A549 (cell line): ENCODE results near the gene KDELR1. TPM values are rescaled to one million over a fixed set of nuclear protein-coding genes. Genes with fewer than 3 reads are reported as not detected.

Experiments
- ATAC-seq, 2 experiments: fragments of 200-7000 bp in 1 of 2; fragments of >200 bp in 1 of 2; cut with Nextera tagmentation in 1 of 2; cut with Tn5 transposase in 1 of 2; 3 replicates each; pipeline versions ENCODE4 v1.8.0 to v1.9.1; 2018 to 2020; ENCODE audit warnings: mild to moderate bottlenecking in 1 of 2, moderate library complexity in 1 of 2
- CTCF ChIA-PET: fragments of 300-600 bp; sonication (Branson Sonifier 250); formaldehyde crosslinking; extraction: SDS; loops from one replicate; lab custom pipeline; 2021; ENCODE audit warnings: antibody characterized with exemption, inconsistent platforms; lab: Yijun Ruan, JAX
- POLR2A ChIA-PET: fragments of 350-600 bp; formaldehyde crosslinking; extraction: SDS; loops from one replicate; lab custom pipeline; 2021; ENCODE audit warnings: antibody characterized with exemption, inconsistent platforms; lab: Yijun Ruan, JAX
- DNase-seq, 2 experiments: peaks; one replicate each; pipeline versions ENCODE4 v3.0.0 to v3.0.0-alpha.2; 2011 to 2016; ENCODE audit warnings: low read depth in 1 of 2, low spot score in 1 of 2
- FAIRE-seq: peaks from 2 replicates; lab custom pipeline; 2011; peaks lifted over from hg19 to GRCh38; lab: Jason Lieb, UNC
- H3K27ac ChIP-seq, 2 experiments: fragments of >200 bp; sonication (Bioruptor Twin); formaldehyde crosslinking; 3 replicates each; pipeline ENCODE4 v1.5.1; 2016 to 2017
- H3K4me1 ChIP-seq: fragments of >200 bp; sonication (Bioruptor Twin); formaldehyde crosslinking; 3 replicates; pipeline ENCODE4 v1.6.1; 2016
- H3K4me2 ChIP-seq: fragments of >200 bp; sonication (Bioruptor Twin); formaldehyde crosslinking; 3 replicates; pipeline ENCODE4 v1.6.1; 2016
- H3K4me3 ChIP-seq: fragments of >200 bp; sonication (Bioruptor Twin); formaldehyde crosslinking; 3 replicates; pipeline ENCODE4 v1.5.1; 2016
- H3K9me3 ChIP-seq: fragments of >200 bp; sonication (Bioruptor Twin); formaldehyde crosslinking; 3 replicates; pipeline ENCODE4 v1.6.1; 2016
- CHD2 ChIP-seq: fragments of 150-350 bp; IDR thresholded peaks from 2 replicates; pipeline ENCODE4 v1.6.1; 2014; ENCODE audit warnings: low read length; ENCODE audit not compliant: partially characterized antibody
- EHMT2 ChIP-seq: fragments of 200-600 bp; sonication (generic); IDR thresholded peaks from 2 replicates; pipeline ENCODE4 v1.6.1; 2016; ENCODE audit warnings: antibody characterized with exemption, low read depth, mild to moderate bottlenecking, moderate library complexity
- FOSL2 ChIP-seq, 2 experiments: fragments of 450-650 bp in 1 of 2; fragments of >200 bp in 1 of 2; sonication (Bioruptor Twin) in 1 of 2; formaldehyde crosslinking; IDR thresholded peaks; 2 replicates each; pipeline versions ENCODE4 v1.5.0 to v1.6.1; 2016 to 2020; ENCODE audit warnings: mild to moderate bottlenecking in 1 of 2, moderate library complexity in 1 of 2
- HOXA7 ChIP-seq: fragments of 250-450 bp; sonication (Bioruptor Pico); IDR thresholded peaks from 2 replicates; pipeline ENCODE4 v1.5.0; 2020; ENCODE audit warnings: mild to moderate bottlenecking, moderate library complexity
- KDM1A ChIP-seq: fragments of 200-600 bp; sonication (generic); IDR thresholded peaks from 2 replicates; pipeline ENCODE4 v1.6.1; 2016; ENCODE audit warnings: low read depth, mild to moderate bottlenecking
- MAFK ChIP-seq: fragments of 450-650 bp; IDR thresholded peaks from 2 replicates; pipeline ENCODE4 v1.6.1; 2014; ENCODE audit not compliant: partially characterized antibody
- NFE2L2 ChIP-seq: fragments of 150-350 bp; conservative IDR thresholded peaks from 2 replicates; pipeline ENCODE4 v1.6.1; 2014; ENCODE audit warnings: low read length
- NPAS2 ChIP-seq: fragments of 250-450 bp; sonication (Bioruptor Pico); IDR thresholded peaks from 2 replicates; pipeline ENCODE4 v1.8.0; 2022; ENCODE audit warnings: mild to moderate bottlenecking, moderate library complexity, borderline replicate concordance
- RAD21 ChIP-seq, 2 experiments: fragments of >200 bp in 1 of 2; sonication (Bioruptor Twin) in 1 of 2; formaldehyde crosslinking in 1 of 2; IDR thresholded peaks in 1 of 2; conservative IDR thresholded peaks in 1 of 2; 2 replicates in 1 of 2; 3 replicates in 1 of 2; pipeline ENCODE4 v1.6.1; 2012 to 2018; ENCODE audit warnings: inconsistent platforms in 1 of 2
- RARB ChIP-seq: fragments of 250-450 bp; sonication (Bioruptor Pico); IDR thresholded peaks from 2 replicates; pipeline ENCODE4 v1.8.0; 2021; ENCODE audit warnings: mild to moderate bottlenecking, moderate library complexity
- SMC3 ChIP-seq: fragments of >200 bp; sonication (Bioruptor Twin); formaldehyde crosslinking; IDR thresholded peaks from 3 replicates; pipeline ENCODE4 v1.6.1; 2018; ENCODE audit warnings: inconsistent platforms
- TP53 ChIP-seq: fragments of 250-450 bp; sonication (Bioruptor Pico); IDR thresholded peaks from 2 replicates; pipeline ENCODE4 v1.5.0; 2021; ENCODE audit warnings: mild to moderate bottlenecking, moderate library complexity
- ZC3H11A ChIP-seq: fragments of 450-650 bp; IDR thresholded peaks from 2 replicates; pipeline ENCODE4 v1.6.1; 2014; ENCODE audit warnings: antibody characterized with exemption, mild to moderate bottlenecking
- ZFP36 ChIP-seq: fragments of 450-650 bp; IDR thresholded peaks from 2 replicates; pipeline ENCODE4 v1.6.1; 2014; ENCODE audit warnings: borderline replicate concordance; ENCODE audit not compliant: partially characterized antibody
- ZNF302 ChIP-seq: fragments of 250-450 bp; sonication (Bioruptor Pico); IDR thresholded peaks from 2 replicates; pipeline ENCODE4 v1.9.0; 2021; ENCODE audit warnings: inconsistent platforms, mild to moderate bottlenecking, moderate library complexity
- ZSCAN20 ChIP-seq: fragments of 250-450 bp; sonication (Bioruptor Pico); IDR thresholded peaks from 2 replicates; pipeline ENCODE4 v1.8.0; 2022; ENCODE audit warnings: mild to moderate bottlenecking, moderate library complexity
- WGBS: methylation state at CpG from one replicate; pipeline ENCODE4 v1.1.6; 2017; ENCODE audit errors: missing lambda C conversion rate; 5-methylcytosine and 5-hydroxymethylcytosine counted together
- polyA plus RNA-seq, 4 experiments: library from polyadenylated mRNA; depleted of rRNA in 3 of 4; stranded (reverse); fragments of >200 nt; fragmentation: RNase III in 1 of 4; extraction: RNeasy Plus Mini Kit Qiagen cat#74134 plus additional on column Dnase treatment in 1 of 4; gene quantifications; 2 replicates in 3 of 4; 3 replicates in 1 of 4; pipeline ENCODE4 v1.2.3, GENCODE V29; 2011 to 2017
- TF ChIP-seq, protein P1 (sequence below): IDR thresholded peaks from 2 replicates; pipeline ENCODE4 v1.6.1; 2012
- TF ChIP-seq, protein P2 (sequence below): fragments of >200 bp; sonication (Bioruptor Twin); formaldehyde crosslinking; IDR thresholded peaks from 3 replicates; pipeline ENCODE4 v1.6.1; 2016
- TF ChIP-seq, protein P3 (sequence below): fragments of >200 bp; sonication (Bioruptor Twin); formaldehyde crosslinking; IDR thresholded peaks from 2 replicates; pipeline ENCODE4 v1.6.1; 2016

KDELR1 gene
- polyA plus RNA-seq, 2 of the 4 experiments (the other 2 are of a cell fraction), result 200 to 302 TPM

DNA sequence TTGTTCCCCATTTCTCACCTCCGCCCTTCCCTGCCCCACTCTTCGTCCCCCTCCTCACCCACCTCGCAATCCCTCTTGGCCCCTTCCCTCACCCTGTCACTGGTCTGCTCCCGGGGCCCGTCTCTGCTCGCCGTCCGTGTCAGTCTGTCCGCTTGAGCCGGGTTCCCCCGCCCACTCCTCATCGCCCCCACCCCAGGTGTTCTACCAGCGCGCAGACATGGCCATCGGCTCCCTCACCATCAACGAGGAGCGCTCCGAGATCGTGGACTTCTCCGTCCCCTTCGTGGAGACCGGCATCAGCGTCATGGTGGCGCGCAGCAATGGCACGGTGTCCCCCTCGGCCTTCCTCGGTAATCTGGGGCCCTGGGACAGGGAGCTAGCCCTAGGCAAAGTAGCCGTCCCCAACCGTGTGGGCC lies 24.5 kb upstream of the KDELR1 start:
- no peak for ATAC-seq
- WGBS, result 97% methylated on average over 30 of the region's 30 CpGs
- H3K9me3 ChIP-seq, result no peaks in the 10 kb centered on the region
- no peak for DNase-seq
- peaks cover 13% of the 10 kb centered on the region for H3K4me1 ChIP-seq
- H3K27ac ChIP-seq, result no peak overlapping the region
- POLR2A ChIA-PET, result no interaction called here
- TF ChIP-seq HOXA7 (CRISPR knock-in tag) (no peak), ZSCAN20 (CRISPR knock-in tag) (no peak), KDM1A (no peak), EHMT2 (no peak), RAD21 (conservative IDR thresholded peaks at IDR 0.05 in 1 of 2, IDR thresholded peaks at IDR 0.05 in 1 of 2) (no peak), ZNF302 (CRISPR knock-in tag) (no peak)
- TF ChIP-seq, protein P1, sequence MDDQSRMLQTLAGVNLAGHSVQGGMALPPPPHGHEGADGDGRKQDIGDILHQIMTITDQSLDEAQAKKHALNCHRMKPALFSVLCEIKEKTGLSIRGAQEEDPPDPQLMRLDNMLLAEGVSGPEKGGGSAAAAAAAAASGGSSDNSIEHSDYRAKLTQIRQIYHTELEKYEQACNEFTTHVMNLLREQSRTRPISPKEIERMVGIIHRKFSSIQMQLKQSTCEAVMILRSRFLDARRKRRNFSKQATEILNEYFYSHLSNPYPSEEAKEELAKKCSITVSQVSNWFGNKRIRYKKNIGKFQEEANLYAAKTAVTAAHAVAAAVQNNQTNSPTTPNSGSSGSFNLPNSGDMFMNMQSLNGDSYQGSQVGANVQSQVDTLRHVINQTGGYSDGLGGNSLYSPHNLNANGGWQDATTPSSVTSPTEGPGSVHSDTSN, result no peak
- TF ChIP-seq, protein P2, sequence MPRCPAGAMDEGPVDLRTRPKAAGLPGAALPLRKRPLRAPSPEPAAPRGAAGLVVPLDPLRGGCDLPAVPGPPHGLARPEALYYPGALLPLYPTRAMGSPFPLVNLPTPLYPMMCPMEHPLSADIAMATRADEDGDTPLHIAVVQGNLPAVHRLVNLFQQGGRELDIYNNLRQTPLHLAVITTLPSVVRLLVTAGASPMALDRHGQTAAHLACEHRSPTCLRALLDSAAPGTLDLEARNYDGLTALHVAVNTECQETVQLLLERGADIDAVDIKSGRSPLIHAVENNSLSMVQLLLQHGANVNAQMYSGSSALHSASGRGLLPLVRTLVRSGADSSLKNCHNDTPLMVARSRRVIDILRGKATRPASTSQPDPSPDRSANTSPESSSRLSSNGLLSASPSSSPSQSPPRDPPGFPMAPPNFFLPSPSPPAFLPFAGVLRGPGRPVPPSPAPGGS, result no peak
- no peak for FAIRE-seq
- CTCF ChIA-PET, result interaction anchor here (0.8 to 3.3 kb wide), 3 partner anchors 24 to 168 kb away, joined by 3 to 21 read pairs (median 3); partner anchors contain the start of genes GRWD1 and KDELR1
- H3K4me3 ChIP-seq, result no peak overlapping the region
- no peak overlapping the region for H3K4me2 ChIP-seq

DNA sequence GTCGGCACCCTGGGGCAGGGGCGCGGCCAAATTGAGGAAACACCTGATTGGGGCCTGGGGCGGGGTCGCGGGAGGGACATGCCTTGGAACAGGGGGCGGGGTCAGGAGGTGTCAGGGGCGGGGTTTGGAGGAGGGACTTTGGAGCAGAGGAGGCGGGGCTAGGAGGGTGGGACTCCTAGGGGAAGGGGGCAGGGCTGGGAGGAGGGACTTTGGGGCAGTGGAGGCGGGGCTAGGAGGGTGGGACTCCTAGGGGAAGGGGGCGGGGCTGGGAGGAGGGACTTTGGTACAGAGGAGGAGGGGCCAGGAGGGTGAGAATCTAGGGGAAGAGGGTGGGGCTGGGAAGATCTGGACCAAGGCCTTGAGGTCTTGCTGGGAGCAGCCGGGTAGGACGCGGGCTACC lies 24.0 kb upstream of the KDELR1 start:
- FAIRE-seq, result no peak
- peak; percentile 55 to 78 for ATAC-seq
- TF ChIP-seq ZFP36 (no peak), RAD21 (conservative IDR thresholded peaks at IDR 0.05 in 1 of 2, IDR thresholded peaks at IDR 0.05 in 1 of 2) (no peak), SMC3 (no peak), NPAS2 (CRISPR knock-in tag) (no peak), CHD2 (no peak), ZNF302 (CRISPR knock-in tag) (no peak), MAFK (no peak), RARB (CRISPR knock-in tag) (no peak)
- TF ChIP-seq, protein P3, sequence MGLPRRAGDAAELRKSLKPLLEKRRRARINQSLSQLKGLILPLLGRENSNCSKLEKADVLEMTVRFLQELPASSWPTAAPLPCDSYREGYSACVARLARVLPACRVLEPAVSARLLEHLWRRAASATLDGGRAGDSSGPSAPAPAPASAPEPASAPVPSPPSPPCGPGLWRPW, result no peak
- TF ChIP-seq, all 56 proteins: peak for 0
- WGBS, result 75% methylated on average over 8 of the region's 14 CpGs
- Histone ChIP-seq H3K4me3 (no peak overlapping the region), H3K9me3 (no peaks in the 10 kb centered on the region), H3K4me2 (no peak overlapping the region), H3K4me1 (peaks cover 13% of the 10 kb centered on the region), H3K27ac (no peak overlapping the region)
- POLR2A ChIA-PET, result no interaction called here
- CTCF ChIA-PET, result interaction anchor here (1.6 to 3.3 kb wide), 3 partner anchors 24 to 193 kb away, joined by 5 to 21 read pairs (median 8); partner anchors contain the start of genes GRWD1 and KDELR1
- DNase-seq, result peak in 1 of 2 experiments; percentile 93

DNA sequence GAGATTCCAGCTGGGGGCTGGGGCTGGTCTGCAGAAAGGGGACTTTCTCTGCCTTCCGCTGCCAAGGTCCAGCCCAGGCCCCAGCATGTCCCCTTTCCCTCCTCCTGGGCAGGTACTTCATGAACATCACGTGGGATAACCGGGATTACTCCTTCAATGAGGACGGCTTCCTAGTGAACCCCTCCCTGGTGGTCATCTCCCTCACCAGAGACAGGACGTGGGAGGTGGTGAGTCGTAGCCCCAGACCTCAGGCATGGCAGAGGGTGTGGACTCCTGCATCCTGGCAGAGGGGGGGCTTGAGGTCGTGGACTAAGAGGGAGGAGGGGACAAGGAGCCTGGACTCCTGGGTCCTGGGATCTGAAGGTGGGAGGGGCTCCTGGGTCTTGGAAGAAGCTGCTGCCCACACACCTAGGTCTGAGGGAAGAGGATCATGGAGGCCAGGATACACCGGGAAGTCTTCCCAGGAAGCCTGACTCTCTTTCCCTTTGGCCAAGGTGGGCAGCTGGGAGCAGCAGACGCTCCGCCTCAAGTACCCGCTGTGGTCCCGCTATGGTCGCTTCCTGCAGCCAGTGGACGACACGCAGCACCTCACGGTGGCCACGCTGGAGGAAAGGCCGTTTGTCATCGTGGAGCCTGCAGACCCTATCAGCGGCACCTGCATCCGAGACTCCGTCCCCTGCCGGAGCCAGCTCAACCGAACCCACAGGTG lies 22.7 kb upstream of the KDELR1 start:
- H3K4me3 ChIP-seq, result no peak overlapping the region
- FAIRE-seq (no peak), ATAC-seq (peak; percentile 35 to 65; a peak in 4 of 6 replicates), DNase-seq (peak in 1 of 2 experiments; percentile 76)
- CTCF ChIA-PET, result interaction anchor here (0.6 to 2.5 kb wide), 7 partner anchors 8 to 195 kb away, joined by 3 to 8 read pairs (median 4); partner anchors contain the start of genes GRWD1 and KDELR1
- H3K4me1 ChIP-seq, result peaks cover 13% of the 10 kb centered on the region
- TF ChIP-seq TP53 (CRISPR knock-in tag), result no peak
- no peak for TF ChIP-seq FOSL2 (IDR thresholded peaks at IDR 0.05)
- peak; percentile 60 for TF ChIP-seq FOSL2 (CRISPR knock-in tag; IDR thresholded peaks at IDR 0.05)
- TF ChIP-seq, protein P2, result no peak
- no peak for TF ChIP-seq NFE2L2
- TF ChIP-seq ZC3H11A, result no peak
- peak overlapping the region; percentile 33 for H3K4me2 ChIP-seq
- no peaks in the 10 kb centered on the region for H3K9me3 ChIP-seq
- peak overlapping the region; percentile 27 to 77; a peak in 4 of 6 replicates for H3K27ac ChIP-seq
- WGBS, result 79% methylated on average over 24 of the region's 24 CpGs
- POLR2A ChIA-PET, result interaction anchor here (0.9 to 1.2 kb wide), 2 partner anchors 14 to 31 kb away, joined by 3 read pairs; no protein-coding TSS in a partner anchor
